Measurements from ENCODE around the gene WRAP53. TPM values are rescaled to one million over a fixed set of nuclear protein-coding genes. Genes with fewer than 3 reads are reported as not detected.

Gene WRAP53
- total RNA-seq = 17.2 and 18.2 TPM in 2 replicates
- 10.2 TPM for total RNA-seq (2013)
- polyA plus RNA-seq = 12.0 and 13.1 TPM in 2 replicates
- 9.0 and 9.5 TPM in 2 replicates for polyA minus RNA-seq

GRCh38 chr17:7687908-7688807 is at the start of gene WRAP53:
Gene WRAP53 (plus strand): TSS chr17:7688477. CDS start chr17:7688649, 172 bp downstream.
- Histone ChIP-seq H3K36me3 (replicated peaks in 1 of 2; ENCODE audit: control extremely low read depth in 1 of 2, control insufficient read depth in 1 of 2, extremely low read depth in 1 of 2, insufficient read depth in 2 of 2, low read length in 1 of 2) (peaks cover 0 to 6% of the 10 kb centered on the region in 2 experiments), H3K9me3 (ENCODE audit: control extremely low read depth in 1 of 3, control insufficient read depth in 2 of 3, insufficient read depth in 1 of 3, low read length in 2 of 3) (no peaks in the 10 kb centered on the region), H3K4me2 (replicated peaks; ENCODE audit: low read depth, low read length, poor library complexity, severe bottlenecking) (peak within 1 kb of the TSS; percentile 84), H3K4me3 (ENCODE audit: control extremely low read depth in 1 of 5, extremely low read depth in 1 of 5, insufficient read depth in 1 of 5, low read depth in 2 of 5, low read length in 4 of 5) (peak within 1 kb of the TSS; percentile 68 to 100 (median 100)), H3K9ac (ENCODE audit: low read length) (peak within 1 kb of the TSS; percentile 97), H4K20me1 (ENCODE audit: control insufficient read depth, insufficient read depth, low read length, poor library complexity, severe bottlenecking) (no peaks in the 10 kb centered on the region), H2AFZ (ENCODE audit: insufficient read depth, low read depth, low read length, poor library complexity, severe bottlenecking) (peak within 1 kb of the TSS; percentile 88), H3K4me1 (ENCODE audit: control insufficient read depth in 2 of 2, insufficient read depth in 2 of 2, low read length in 2 of 2) (peaks cover 22 to 32% of the 10 kb centered on the region in 2 donors), H3K79me2 (ENCODE audit: control insufficient read depth, insufficient read depth, low read length) (peaks cover 48% of the 10 kb centered on the region), H3K27me3 (replicated peaks in 1 of 4; ENCODE audit: control extremely low read depth in 1 of 4, control insufficient read depth in 3 of 4, insufficient read depth in 4 of 4, low read length in 3 of 4) (no peaks in the 10 kb centered on the region), H3K27ac (ENCODE audit: low read length in 2 of 2) (peak within 1 kb of the TSS; percentile 94 to 99)
- Mint-ChIP-seq H3K4me1 (peaks cover 34% of the 10 kb centered on the region), H3K4me3 (peak within 1 kb of the TSS; percentile 98), H3K27me3 (no peaks in the 10 kb centered on the region), H3K27ac (peak within 1 kb of the TSS; percentile 100), H3K9me3 (ENCODE audit: insufficient read depth) (no peaks in the 10 kb centered on the region)
- CTCF ChIA-PET = interaction anchor here (0.6 to 5.2 kb wide), 37 partner anchors 10 to 642 kb away, joined by 3 to 35 read pairs (median 4); partner anchors contain the start of genes ACAP1, ATP1B2, CD68 and CTC1
- TF ChIP-seq CTCF (IDR thresholded peaks at IDR 0.05) = peak; percentile 100
- TF ChIP-seq EZH2 (IDR thresholded peaks at IDR 0.05; ENCODE audit: borderline replicate concordance, insufficient read depth, low read depth, low read length, poor library complexity, severe bottlenecking) = no peak
- ATAC-seq (ENCODE audit: low read depth) = peak; percentile 76
- POLR2A ChIA-PET = interaction anchor here (0.6 to 3.6 kb wide), 19 partner anchors 11 to 676 kb away, joined by 3 to 35 read pairs (median 5); partner anchors contain the start of genes ATP1B2, CD68, FXR2 and KDM6B
- under 1% methylated on average over 49 of the region's 51 CpGs for WGBS (ENCODE audit: insufficient coverage)
- peak; percentile 96 for DNase-seq
- intact Hi-C loops (cut with micrococcal nuclease) = loop anchor here (1.0 to 5.0 kb wide), 16 partner anchors 37 to 1036 kb away; partner anchors contain the start of genes ATP1B2, C17orf100, CNTROB and CTC1
